ENCODE results near the gene TP53I3.
A peak's percentile ranks its signal among the peaks of the same experiment; 100 is the strongest.
"Not testable (repeated sequence)": the region's sequence is repeated elsewhere in the genome, so short reads cannot be mapped to it uniquely, and the experiment has no call there.

TP53I3 gene, protein sequence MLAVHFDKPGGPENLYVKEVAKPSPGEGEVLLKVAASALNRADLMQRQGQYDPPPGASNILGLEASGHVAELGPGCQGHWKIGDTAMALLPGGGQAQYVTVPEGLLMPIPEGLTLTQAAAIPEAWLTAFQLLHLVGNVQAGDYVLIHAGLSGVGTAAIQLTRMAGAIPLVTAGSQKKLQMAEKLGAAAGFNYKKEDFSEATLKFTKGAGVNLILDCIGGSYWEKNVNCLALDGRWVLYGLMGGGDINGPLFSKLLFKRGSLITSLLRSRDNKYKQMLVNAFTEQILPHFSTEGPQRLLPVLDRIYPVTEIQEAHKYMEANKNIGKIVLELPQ

DNA sequence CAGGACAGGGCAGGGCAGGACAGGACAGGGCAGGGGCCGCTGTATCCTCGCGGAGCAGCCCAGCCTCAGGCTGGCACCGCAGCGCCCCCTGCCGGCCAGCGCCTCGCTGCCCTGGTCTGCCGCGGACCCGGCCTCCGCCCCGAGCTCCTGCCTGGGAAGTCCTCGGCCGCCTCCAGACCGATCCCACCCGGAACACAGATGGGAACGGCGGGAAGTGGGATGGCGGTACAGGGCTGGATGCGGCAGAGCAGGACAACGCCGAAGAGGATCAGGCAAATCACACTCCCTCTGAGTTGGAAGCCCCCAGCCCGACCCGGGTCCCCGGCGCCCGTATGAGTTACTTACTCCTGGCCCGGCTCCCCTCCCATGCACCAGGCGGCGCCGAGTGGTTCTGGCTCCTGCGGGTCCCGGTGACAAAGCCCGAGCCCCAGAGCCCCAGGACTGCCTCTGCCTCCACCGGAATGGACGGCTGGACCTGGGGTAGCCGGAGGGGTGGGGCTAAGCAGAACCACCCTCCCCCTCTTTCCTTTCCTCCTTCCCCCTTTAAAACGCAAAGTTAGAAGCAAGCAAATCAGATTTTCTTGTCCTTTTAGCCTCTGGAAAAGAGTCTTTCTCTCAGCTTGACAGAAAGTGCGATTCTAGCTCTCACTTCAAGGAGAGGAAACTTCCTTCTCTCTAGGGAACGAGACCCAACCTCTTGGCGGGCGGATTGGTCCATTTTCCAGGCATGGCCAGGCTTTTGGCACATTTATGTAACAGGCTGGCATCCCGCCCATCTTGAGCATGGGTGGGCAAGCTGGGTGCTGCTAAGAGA lies at the start of gene TP53I3:
TP53I3 (minus strand) TSS at position 449 of the 814 bp plus-strand sequence. CDS start 508 bp downstream, outside the sequence.
- DNase-seq (ENCODE audit: low read depth in 3 of 3): peak; percentile 59 to 83 (median 65)

DNA sequence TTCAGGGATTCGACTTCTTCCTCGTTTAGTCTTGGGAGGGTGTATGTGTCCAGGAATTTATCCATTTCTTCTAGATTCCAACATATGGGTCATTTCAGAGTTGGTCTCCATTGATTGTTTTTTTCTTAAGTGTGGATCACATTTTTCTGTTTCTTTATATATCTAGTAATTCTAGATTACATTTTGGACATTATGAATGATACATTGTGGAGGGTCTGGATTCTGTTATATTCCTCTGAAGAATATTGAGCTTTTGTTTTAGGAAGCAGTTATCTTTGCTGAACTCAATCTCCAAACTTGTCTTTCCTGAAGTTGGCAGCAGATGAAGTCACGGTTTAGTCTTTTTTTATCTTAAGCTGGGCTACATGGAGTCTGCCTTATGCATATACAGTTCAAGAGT lies 47.9 kb upstream of the TP53I3 start:
- DNase-seq (ENCODE audit: low read depth in 3 of 3): no peak

DNA sequence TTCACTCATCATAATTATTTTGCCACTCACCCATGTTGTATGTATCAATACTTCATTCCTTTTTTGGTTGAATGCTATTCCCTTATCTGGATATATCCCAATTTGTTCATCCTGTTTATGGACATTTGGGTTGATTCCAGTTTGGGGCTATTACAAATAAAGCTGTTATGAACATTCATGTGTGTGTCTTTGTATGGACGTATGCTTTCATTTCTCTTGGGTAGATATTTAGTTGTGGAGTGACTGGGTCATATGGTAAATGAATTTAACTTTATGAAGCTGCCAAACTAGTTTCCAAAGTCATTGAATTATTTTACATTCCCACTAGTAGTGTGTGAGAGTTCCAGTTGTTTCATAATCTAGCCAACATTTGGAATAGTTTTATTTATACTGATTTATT lies 41.3 kb upstream of the TP53I3 start:
- no peak for DNase-seq (ENCODE audit: low read depth in 3 of 3)

DNA sequence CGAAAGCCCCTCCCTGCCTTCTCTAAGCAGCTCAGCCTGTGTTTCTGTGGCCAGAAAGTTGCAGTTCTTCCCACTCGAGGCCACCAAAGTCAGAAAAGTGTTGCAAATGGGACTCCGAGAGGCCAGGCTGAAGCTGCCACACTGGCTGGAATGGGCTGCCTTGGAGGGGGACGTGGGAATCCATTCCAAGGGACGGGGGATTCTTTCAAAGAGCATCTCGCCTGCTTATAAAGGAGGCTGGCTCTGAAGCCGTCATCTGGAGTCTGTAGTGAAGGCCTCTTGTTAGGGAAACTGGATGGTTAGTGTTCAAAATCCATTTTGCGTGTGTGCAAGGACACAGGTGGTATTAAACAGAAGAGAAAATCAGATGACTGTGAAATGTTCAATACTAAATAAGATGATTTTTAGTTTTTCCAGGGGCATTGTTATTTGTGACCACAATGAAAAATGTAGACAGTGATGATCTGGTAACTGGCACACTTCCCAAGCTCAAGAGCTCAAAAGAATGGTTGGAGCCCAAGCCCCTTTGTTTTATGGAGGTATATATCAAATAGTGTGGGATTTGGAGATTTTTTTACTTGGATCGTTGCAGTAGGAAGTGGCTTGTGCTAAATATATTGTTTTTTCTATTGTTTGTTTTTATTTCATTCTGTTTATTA lies 39.4 kb upstream of the TP53I3 start:
- no peak for DNase-seq (ENCODE audit: low read depth in 3 of 3)

DNA sequence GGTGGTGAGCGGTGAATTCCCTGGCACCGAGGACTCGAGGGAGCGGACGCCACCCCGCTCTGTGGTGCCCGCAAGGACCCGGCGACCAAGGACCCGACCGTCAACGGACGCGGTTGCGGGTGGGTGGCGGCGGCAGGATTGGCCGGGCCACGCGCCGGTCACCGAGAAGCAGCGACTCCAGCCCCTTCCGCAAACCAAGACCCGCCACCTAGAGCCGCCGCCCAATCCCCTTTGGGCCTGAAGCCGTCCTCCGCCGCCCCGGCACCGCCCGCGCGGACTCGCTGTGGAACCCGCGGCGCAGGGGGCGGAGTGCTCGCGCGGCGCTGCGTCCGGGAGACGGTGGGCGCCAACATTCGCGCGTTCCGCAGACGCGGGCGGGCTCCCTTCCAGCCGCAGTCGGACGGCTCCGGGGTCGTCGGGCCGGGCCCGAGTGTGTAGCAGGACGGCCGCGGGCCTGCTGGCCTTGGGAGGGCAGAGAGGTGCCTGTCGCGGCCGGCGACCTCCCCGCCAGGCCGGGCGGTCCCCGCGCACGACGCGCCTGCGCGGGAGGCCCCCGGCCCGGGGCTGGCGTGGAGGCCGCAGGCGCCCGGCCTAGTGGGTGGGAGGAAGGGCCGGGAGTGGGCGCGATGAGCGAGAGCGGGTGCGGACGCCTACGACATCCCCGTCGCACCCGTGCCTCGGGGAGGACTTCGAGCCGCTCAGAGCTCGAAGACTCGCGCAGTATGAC lies 38.7 kb upstream of the TP53I3 start, which contains the start of the genes FAM228B and PFN4:
FAM228B (plus strand) TSS at position 275 of the 727 bp plus-strand sequence. CDS start 893 bp downstream, outside the sequence.
PFN4 (minus strand) TSS at position 140 of the 727 bp plus-strand sequence. CDS start 799 bp downstream, outside the sequence.
- peak; percentile 24 to 32 (median 25) for DNase-seq (ENCODE audit: low read depth in 3 of 3)

DNA sequence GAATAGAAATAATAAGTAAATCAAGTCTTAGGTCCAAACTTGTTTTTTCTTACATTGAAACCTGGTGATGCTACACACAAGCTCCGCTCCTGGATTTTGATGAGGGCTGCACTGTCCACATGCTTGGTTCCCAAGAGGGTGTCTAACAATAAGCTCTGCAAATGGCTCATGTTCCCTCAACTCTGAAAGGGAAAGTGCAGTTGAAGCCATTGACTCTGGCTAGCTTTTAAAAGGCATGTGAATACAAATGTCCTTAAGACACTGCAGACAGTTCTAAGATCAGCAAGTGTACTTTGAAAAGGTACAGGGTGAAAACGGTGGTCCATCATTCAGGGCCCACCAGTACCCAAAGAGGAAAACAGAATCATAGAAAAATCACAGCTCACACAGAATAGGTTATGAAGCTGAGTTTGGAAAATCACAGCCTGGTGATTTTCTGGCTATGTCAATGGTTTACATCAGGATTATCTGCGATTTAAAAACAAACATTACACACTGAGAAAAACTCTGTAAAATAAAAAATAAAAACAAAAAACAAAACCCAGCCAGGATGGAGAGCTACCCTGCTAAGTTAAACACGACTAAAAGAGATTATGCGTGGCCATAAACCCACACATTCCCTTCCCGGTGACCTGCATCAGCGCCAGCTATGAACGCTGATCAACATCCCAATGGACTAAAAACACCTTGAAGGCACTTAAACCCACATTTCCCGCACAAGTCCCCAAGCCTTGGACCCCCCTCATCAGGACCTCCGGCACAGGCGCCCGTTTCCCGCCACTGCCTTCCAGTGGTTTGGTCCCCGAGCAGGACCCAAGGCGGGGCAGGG lies 37.9 kb upstream of the TP53I3 start:
- DNase-seq (ENCODE audit: low read depth in 3 of 3): no peak

DNA sequence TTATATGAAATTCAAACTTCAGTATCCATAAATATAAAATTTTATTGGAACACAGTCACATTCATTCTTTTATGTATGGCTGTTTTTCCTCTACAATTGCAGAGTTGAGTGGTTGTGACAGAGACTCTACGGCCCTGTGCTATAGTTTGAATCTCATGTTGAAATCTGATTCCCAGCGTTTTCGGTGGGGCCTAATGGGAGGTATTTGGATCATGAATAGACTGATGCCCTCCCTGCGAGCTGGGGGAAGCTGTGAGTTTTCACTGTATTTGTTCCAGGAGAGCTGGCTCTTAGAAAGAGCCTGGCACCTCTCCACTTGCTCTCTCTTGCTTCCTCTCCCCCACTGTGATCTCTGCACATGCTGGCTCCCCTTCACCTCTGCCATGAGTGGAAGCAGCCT lies 36.8 kb upstream of the TP53I3 start:
- DNase-seq (ENCODE audit: low read depth in 3 of 3): no peak

DNA sequence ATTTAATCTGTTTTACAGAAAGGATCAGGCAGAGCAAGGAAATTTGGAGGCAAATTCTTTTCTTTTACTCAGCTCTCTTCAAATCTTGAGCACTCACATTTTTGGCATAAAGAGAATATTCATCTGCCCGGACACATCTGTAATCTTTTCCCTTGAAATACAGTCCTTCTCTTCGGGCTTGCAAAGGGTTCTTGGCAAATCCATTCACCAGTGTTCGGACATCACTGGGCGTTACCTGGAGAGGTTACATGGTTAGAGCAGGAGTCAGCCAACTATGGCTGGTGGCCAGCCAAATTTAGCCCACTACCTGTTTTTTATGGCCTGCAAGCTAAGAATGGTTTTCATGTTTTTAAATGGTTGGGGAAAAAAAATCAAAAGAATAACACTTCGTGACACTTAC lies 36.4 kb upstream of the TP53I3 start:
- no peak for DNase-seq (ENCODE audit: low read depth in 3 of 3)

DNA sequence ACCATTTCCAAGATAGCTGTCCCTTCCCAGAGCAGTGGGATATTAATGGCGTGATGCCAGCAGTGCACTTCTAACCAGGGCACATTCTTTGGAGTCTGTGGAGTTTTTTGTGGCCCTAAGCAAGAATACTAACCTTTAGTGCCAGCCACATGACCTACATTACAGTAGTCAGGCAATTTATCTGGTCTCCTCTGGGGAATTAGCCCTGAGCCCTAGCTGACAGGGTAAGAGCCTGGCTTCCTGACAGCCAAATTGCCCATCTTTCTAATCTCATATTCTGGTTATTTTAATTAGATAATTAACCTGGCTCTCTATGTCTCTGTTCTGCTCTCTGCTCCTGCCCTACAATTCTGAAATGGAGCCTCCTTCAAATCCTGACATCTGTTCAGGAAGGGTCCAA lies 33.3 kb upstream of the TP53I3 start:
- no peak for DNase-seq (ENCODE audit: low read depth in 3 of 3)

DNA sequence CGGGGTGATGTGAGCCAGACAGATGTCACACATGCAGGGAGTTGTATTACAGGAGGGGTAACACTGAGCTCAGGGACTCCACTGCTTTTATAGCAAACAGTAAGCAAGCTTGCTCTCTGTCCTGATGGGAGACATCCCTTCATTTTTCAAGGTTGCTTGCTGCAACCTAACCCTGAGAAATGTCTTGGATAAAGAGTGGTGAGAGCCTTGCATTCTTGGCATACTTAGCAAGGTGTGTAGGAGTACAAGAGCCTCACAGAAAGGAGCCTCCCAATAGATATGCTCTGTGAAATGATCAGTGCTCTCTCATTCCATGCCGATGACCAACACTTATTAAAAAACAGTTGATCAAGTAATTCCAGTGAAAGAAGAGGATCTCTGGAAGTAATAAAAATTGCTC lies 30.4 kb upstream of the TP53I3 start:
- DNase-seq (ENCODE audit: low read depth in 3 of 3): no peak

DNA sequence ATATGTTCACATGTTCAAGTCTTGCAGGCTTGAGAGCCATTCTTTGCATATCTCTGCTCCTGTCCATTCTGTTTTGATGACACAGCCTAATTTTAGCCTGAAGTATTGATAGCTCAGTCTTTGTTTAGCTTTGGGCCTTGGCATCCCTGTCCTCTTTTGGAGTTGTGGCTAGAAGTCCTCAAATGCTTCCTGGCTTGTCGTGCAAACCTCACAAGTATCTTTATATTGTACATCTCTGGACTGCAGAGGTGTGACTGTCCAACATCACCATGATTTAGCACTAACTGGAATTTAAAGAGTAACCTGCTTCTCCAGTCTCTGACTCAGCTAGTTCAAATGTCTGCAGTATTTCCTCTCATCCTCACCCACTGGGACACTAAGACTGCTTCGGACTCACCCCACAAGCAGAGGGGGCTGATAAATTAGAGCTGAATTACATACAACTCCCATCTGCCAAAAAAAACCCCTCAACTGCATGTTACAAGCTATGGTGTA lies 26.8 kb upstream of the TP53I3 start:
- no peak for DNase-seq (ENCODE audit: low read depth in 3 of 3)

DNA sequence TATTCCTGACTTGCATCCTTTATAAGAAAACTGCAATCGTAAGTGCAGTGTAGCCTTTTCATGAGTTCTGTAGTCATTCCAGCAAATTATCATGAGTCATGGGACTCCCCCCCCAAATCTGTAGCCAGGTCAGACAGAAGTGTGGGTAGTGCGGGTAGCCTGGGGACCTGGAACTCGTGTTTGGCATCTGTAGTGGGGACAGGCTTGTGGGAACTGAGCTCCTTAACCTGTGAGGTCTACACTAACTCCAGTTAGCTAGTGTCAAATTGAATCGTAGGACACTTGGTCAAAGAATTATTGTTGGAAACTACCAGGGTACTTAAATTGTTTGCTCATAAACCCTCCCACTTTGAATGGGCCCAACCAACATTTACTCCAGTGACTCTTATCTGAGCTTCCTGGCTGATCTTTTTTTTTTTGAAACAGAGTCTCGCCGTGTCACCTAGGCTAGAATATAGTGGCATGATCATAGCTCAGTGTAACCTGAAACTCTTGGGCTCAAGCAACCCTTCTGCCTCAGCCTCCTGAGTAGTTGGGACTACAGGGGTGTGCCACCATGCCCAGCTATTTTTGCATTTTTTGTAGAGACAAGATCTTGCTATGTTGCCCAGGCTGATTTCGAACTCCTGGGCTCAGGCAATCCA lies 26.1 kb upstream of the TP53I3 start:
- no peak for DNase-seq (ENCODE audit: low read depth in 3 of 3)

DNA sequence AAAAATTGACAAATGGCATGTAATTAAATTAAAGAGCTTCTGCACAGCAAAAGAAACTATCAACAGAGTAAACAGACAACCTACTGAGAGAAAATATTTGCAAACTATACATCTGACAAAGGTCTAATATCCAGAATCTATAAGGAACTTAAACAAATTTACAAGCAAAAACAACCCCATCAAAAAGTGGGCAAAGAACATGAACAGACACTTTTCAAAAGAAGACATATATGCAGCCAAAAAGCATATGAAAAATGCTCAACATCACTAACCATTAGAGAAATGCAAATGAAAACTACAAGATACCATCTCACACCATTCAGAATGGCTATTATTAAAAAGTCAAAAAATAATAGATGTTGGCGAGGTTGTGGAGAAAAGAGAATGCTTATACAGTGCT lies 24.8 kb upstream of the TP53I3 start:
- DNase-seq (ENCODE audit: low read depth in 3 of 3): not testable (repeated sequence)

DNA sequence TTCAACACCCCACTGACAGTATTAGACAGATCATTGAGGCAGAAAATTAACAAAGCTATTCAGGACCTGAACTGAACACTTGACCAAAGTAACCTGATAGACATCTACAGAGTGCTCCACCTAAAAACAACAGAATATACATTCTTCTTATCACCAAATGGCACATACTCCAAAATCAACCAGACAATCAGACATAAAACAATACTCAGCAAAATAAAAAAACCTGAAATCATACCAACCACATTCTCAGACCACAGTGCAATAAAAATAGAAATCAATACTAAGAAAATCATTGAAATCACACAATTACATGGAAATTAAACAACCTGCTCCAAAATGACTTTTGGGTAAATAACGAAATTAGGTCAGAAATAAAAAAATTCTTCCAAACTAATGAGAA lies 22.7 kb upstream of the TP53I3 start:
- DNase-seq (ENCODE audit: low read depth in 3 of 3): no peak

DNA sequence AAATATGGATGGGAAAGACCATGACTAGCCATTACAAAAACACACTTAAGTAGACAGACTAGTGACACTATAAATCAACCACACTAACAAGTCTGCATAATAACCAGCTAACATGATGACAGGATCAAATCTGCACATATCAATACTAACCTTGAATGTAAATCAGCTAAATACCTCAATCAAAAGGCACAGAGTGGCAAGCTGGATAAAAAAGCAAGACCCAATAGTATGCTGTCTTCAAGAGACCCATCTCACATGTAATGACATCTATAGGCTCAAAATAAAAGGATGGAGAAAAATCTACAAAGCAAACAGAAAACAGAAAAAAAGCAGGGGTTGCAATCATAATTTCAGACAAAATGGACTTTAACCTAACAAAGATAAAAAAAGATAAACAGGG lies 22.2 kb upstream of the TP53I3 start:
- no peak for DNase-seq (ENCODE audit: low read depth in 3 of 3)

DNA sequence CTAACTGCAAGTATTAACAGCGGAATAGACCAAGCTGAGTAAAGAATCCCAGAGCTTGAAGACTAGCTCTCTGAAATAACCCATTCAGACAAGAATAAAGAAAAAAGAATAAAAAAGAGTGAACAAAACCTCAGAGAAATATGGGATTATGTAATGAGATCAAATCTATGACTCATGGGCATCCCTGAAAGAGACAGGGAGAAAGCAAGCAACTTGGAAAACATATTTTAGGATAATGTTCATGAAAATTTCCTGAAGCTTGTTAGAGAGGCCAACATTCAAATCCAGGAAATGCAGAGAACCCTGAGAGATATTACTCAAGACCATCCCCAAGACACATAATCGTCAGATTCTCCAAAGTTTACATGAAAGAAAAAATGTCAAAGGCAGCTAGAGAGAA lies 21.2 kb upstream of the TP53I3 start:
- no peak for DNase-seq (ENCODE audit: low read depth in 3 of 3)

DNA sequence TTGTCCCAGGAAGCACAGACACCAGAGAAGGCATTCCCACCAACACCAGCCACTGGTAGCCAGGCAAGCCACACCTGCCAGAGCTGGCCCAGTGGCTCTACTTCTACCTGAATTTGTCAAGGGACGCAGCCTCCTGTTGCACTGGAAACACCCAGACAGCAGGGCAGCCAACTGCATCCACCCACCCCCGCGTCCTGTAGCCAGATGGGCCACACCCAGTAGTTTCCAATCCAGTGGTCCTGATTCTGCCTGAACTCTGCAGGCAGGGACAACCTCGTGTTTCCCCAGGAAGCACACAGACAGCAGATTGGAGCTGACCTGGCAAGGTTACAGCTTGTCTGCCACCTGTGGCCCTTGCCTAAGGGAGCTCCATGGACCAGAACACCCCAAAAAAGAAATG lies 20.3 kb upstream of the TP53I3 start:
- no peak for DNase-seq (ENCODE audit: low read depth in 3 of 3)

DNA sequence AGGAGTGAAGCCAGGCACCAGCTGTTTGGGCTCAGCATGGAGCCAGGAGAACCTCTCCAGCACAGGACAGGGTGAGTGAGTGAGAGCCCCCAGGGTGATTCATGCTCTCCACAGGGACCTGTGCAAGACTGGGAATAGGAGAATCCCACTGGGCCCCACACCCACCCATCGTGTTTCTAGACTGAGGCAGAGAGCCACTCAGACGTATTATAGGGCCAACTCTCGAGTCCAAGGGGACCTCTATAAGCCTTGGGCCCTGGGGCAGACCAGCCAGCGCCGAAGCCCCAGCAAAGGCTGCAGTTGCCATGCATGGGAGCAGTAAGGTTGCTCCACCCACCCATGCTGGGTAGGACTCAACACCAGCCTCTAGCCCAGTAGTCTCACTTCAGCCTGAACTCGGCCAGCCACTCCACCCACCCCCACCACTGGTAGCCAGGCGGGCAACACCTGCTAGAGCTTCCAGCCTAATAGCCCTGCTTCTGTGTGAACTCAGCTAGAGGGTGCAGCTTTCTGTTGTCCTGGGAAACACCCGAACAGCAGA lies 19.5 kb upstream of the TP53I3 start:
- DNase-seq (ENCODE audit: low read depth in 3 of 3): no peak

DNA sequence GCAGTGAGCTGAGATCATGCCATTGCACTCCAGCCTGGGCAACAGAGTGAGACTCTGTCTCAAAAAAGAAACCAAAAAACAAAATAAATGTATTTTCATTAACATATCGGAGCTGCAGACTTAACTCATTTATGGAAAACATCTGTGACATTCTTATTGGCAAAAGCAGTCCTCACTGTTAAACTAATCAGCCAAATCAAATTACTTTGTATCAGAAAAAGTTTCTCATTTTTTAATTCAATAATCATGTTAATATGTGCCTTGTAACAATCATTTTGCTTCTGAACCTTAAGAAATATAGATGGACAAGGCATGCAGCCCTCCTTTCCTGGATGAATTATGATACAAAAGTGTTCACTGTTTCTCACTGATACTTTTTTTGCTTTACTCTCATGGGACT lies 18.0 kb upstream of the TP53I3 start:
- DNase-seq (ENCODE audit: low read depth in 3 of 3): no peak

DNA sequence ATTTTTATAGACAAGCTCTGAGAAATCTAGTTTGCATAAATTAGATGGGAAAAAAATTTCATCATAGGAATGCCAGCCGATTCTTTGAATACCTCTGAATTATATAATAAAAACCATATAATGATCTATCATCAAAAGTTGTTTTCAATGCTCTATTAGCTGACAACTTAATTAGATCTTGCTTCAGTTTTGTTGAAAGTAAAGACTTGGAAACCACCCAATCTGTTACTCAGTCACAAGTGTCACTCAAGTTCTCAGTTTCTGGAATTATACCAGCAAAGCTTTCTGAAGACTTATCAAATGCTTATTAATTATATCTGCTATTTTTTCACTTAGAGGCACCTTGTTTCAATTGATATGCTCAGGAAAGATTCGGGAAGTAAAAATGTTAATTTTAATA lies 17.4 kb upstream of the TP53I3 start:
- DNase-seq (ENCODE audit: low read depth in 3 of 3): no peak
